GM12878 (cell line): ENCODE data around the gene CES3. TPM values are rescaled to one million over a fixed set of nuclear protein-coding genes. Genes with fewer than 3 reads are reported as not detected.

ENCODE experiments used
- ATAC-seq: fragments of 200-7000 bp; cut with Tn5 transposase; 3 replicates; pipeline ENCODE4 v1.9.1; 2020; ENCODE audit warnings: mild to moderate bottlenecking, moderate library complexity
- BruUV-seq: library from RNA; stranded (reverse); fragments of 400-500 nt; replicated peaks from 2 replicates; lab custom pipeline; 2021; lab: Mats Ljungman, UMichigan
- CTCF ChIA-PET: fragments of 300-600 bp; sonication (Branson Sonifier 250); formaldehyde crosslinking; extraction: SDS; loops from one replicate; lab custom pipeline; 2021; ENCODE audit warnings: inconsistent platforms; lab: Yijun Ruan, JAX
- POLR2A ChIA-PET: fragments of 350-600 bp; formaldehyde crosslinking; extraction: SDS; loops from one replicate; lab custom pipeline; 2021; ENCODE audit warnings: inconsistent platforms; lab: Charles Lee
- RAD21 ChIA-PET: fragments of 300-600 bp; sonication (Branson Sonifier 250); formaldehyde crosslinking; loops from one replicate; lab custom pipeline; 2023; ENCODE audit warnings: antibody characterized with exemption; ENCODE audit not compliant: unreplicated experiment; lab: Charles Lee
- SMC1A ChIA-PET: fragments of 300-600 bp; sonication (Branson Sonifier 250); formaldehyde crosslinking; loops from one replicate; lab custom pipeline; 2023; ENCODE audit not compliant: unreplicated experiment, uncharacterized antibody; lab: Charles Lee
- DNase-seq: peaks from one replicate; pipeline ENCODE4 v3.0.0-alpha.2; 2011; ENCODE audit warnings: low read depth, low spot score
- FAIRE-seq: peaks from 3 replicates; lab custom pipeline; 2011; peaks lifted over from hg19 to GRCh38; lab: Jason Lieb, UNC
- H2AFZ ChIP-seq: 2 replicates; pipeline ENCODE4 v1.6.0; 2011; ENCODE audit warnings: low read depth, low read length, control low read depth; ENCODE audit not compliant: control insufficient read depth
- H3K27ac ChIP-seq: 2 replicates; pipeline ENCODE4 v1.5.1; 2011; ENCODE audit warnings: control low read depth; ENCODE audit not compliant: control insufficient read depth, insufficient read depth
- H3K27me3 ChIP-seq, 2 experiments: replicated peaks in 1 of 2; 2 replicates each; pipeline versions ENCODE4 v1.6.0 to v1.6.1; 2011; ENCODE audit warnings: low read length in 1 of 2; ENCODE audit not compliant: control insufficient read depth in 2 of 2, insufficient read depth in 2 of 2
- H3K36me3 ChIP-seq, 2 experiments: 2 replicates each; pipeline ENCODE4 v1.5.1; 2011; ENCODE audit warnings: low read length in 1 of 2; ENCODE audit not compliant: control insufficient read depth in 2 of 2, insufficient read depth in 2 of 2
- H3K4me1 ChIP-seq: 2 replicates; pipeline ENCODE4 v1.6.1; 2011; ENCODE audit warnings: mild to moderate bottlenecking, low read length, moderate library complexity, mixed read lengths; ENCODE audit not compliant: control insufficient read depth, insufficient read depth
- H3K4me2 ChIP-seq: 2 replicates; pipeline ENCODE4 v1.6.0; 2011; ENCODE audit warnings: control low read depth; ENCODE audit not compliant: control insufficient read depth, insufficient read depth
- H3K4me3 ChIP-seq: fragments of 200-600 bp; sonication (generic); 2 replicates; pipeline ENCODE4 v1.5.1; 2016
- H3K79me2 ChIP-seq: 2 replicates; pipeline ENCODE4 v1.6.0; 2011; ENCODE audit warnings: low read length; ENCODE audit not compliant: control insufficient read depth, insufficient read depth
- H3K9ac ChIP-seq: 2 replicates; pipeline ENCODE4 v1.8.0; 2011; ENCODE audit warnings: low read length, control low read depth, mixed read lengths; ENCODE audit not compliant: control insufficient read depth, insufficient read depth
- H3K9me3 ChIP-seq: replicated peaks from 3 replicates; pipeline ENCODE4 v1.5.1; 2011; ENCODE audit warnings: mild to moderate bottlenecking, low read length; ENCODE audit not compliant: control insufficient read depth, insufficient read depth
- H4K20me1 ChIP-seq: 2 replicates; pipeline ENCODE4 v1.6.0; 2011; ENCODE audit not compliant: control insufficient read depth, insufficient read depth
- BRCA1 ChIP-seq: IDR thresholded peaks from 2 replicates; pipeline ENCODE4 v1.6.1; 2011; ENCODE audit warnings: low read depth, low read length, improper control_type of control experiment
- DPF2 ChIP-seq: fragments of 450-650 bp; IDR thresholded peaks from 2 replicates; pipeline ENCODE4 v1.6.1; 2017; ENCODE audit warnings: mild to moderate bottlenecking
- JUNB ChIP-seq: IDR thresholded peaks from 2 replicates; pipeline ENCODE4 v1.6.1; 2016; ENCODE audit warnings: antibody characterized with exemption, mild to moderate bottlenecking
- NR2C1 ChIP-seq: fragments of 450-650 bp; IDR thresholded peaks from 2 replicates; pipeline ENCODE4 v1.6.1; 2017; ENCODE audit warnings: antibody characterized with exemption, mild to moderate bottlenecking, moderate library complexity
- WGBS: methylation state at CpG from one replicate; pipeline ENCODE4 v1.1.6; 2016; ENCODE audit warnings: low lambda C conversion rate; ENCODE audit not compliant: insufficient replicate concordance, insufficient coverage; ENCODE audit errors: missing lambda C conversion rate; 5-methylcytosine and 5-hydroxymethylcytosine counted together
- in situ Hi-C: fragments of 300-500 bp; cut with MboI; formaldehyde crosslinking; loops from 9 replicates; pipeline ENCODE4 v1.14.3; 2018; ENCODE audit warnings: mixed read lengths
- intact Hi-C: fragments of 100-400 bp; cut with micrococcal nuclease; formaldehyde crosslinking; loops from one replicate; pipeline ENCODE4 v1.14.2; 2022; ENCODE audit not compliant: unreplicated experiment
- polyA plus RNA-seq, 11 experiments: library from polyadenylated mRNA; depleted of rRNA in 4 of 11; unstranded in 6 of 11; stranded (reverse) in 5 of 11; fragments of >200 nt; fragmentation: Nextera tagmentation in 4 of 11; fragmentation: Illumina TruSeq in 1 of 11; extraction: Ambion mirVana in 4 of 11; extraction: Trizol in 1 of 11; gene quantifications; 1 replicate in 1 of 11; 2 replicates in 10 of 11; pipeline versions ENCODE4 v1.2.1 to v1.2.3, GENCODE V29; 2011 to 2016; ENCODE audit warnings: inconsistent platforms in 2 of 11, missing spikeins in 2 of 11, low read depth in 1 of 11
- total RNA-seq, 4 experiments: library from RNA; depleted of rRNA in 3 of 4; stranded (reverse); fragments of >200 nt in 3 of 4; fragmentation: Illumina TruSeq in 1 of 4; extraction: Trizol in 1 of 4; gene quantifications; 2 replicates each; pipeline versions ENCODE4 v1.2.1 to v1.2.3, GENCODE V29; 2013 to 2021
- TF ChIP-seq, protein P1 (sequence below): fragments of 450-650 bp; formaldehyde crosslinking; IDR thresholded peaks from 2 replicates; pipeline ENCODE4 v1.5.0; 2022; ENCODE audit warnings: mild to moderate bottlenecking, missing genetic modification characterization

The CES3 gene
- total and polyA plus RNA-seq, 10 of the 15 experiments (the other 5 are each of a cell fraction or from before 2014, with no cell fraction given) = 0.09 to 3.1 (median 0.76) TPM

DNA sequence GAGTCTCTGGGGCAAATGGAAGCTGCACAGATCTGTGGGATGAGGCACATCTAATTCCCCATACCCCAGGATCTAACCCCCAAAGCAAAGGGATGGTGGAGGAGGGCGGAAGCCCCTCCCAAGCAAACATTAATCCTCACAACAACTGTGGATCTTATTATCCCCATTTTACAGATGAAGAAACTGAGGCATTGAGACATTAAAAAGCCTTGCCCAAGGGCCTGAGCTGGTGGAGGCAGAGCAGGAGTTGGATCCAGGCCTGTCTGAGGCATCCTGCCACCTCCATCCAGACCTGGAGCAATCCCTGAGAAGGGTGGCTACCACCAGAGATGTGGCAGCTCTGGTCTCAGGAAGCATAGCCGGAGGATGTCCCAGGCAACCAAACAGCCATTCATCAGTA, 50.2 kb downstream of the CES3 start:
- intact Hi-C loops = loop anchor here (5.0 to 10.0 kb wide), 2 partner anchors 34 to 56 kb away; no protein-coding TSS in a partner anchor
- H3K4me2 ChIP-seq = no peak overlapping the region
- no peaks in the 10 kb centered on the region for H3K79me2 ChIP-seq
- FAIRE-seq (no peak), DNase-seq (no peak), ATAC-seq (no peak)
- H3K27me3 ChIP-seq = peaks cover 0 to 2% of the 10 kb centered on the region in 2 experiments; a peak in 3 of 4 replicates
- WGBS = 50% methylated on average over 2 of the region's 2 CpGs
- no peak overlapping the region for H3K27ac ChIP-seq
- no peak overlapping the region for H3K9ac ChIP-seq
- ChIA-PET CTCF (interaction anchor here (1.3 to 12.3 kb wide), 4 partner anchors 85 to 145 kb away, joined by 3 to 205 read pairs (median 24); partner anchors contain the start of gene RRAD), RAD21 (interaction anchor here (0.5 kb wide), 1 partner anchor 197 kb away, joined by 3 read pairs; no protein-coding TSS in a partner anchor), SMC1A (interaction anchor here (1.3 to 1.4 kb wide), 2 partner anchors 21 to 27 kb away, joined by 3 to 4 read pairs; no protein-coding TSS in a partner anchor), POLR2A (no interaction called here)
- H3K9me3 ChIP-seq = no peaks in the 10 kb centered on the region
- in situ Hi-C loops = no loop called here
- H2AFZ ChIP-seq = no peak overlapping the region
- H3K4me1 ChIP-seq = peaks cover 13% of the 10 kb centered on the region; the same call in 1 of the 2 replicates
- no peaks in the 10 kb centered on the region for H4K20me1 ChIP-seq
- no peaks in the 10 kb centered on the region for H3K36me3 ChIP-seq
- no peak overlapping the region for H3K4me3 ChIP-seq
- BruUV-seq = no TSS peak
- TF ChIP-seq JUNB (no peak), BRCA1 (no peak), NR2C1 (no peak), DPF2 (no peak)
- TF ChIP-seq, protein P1, sequence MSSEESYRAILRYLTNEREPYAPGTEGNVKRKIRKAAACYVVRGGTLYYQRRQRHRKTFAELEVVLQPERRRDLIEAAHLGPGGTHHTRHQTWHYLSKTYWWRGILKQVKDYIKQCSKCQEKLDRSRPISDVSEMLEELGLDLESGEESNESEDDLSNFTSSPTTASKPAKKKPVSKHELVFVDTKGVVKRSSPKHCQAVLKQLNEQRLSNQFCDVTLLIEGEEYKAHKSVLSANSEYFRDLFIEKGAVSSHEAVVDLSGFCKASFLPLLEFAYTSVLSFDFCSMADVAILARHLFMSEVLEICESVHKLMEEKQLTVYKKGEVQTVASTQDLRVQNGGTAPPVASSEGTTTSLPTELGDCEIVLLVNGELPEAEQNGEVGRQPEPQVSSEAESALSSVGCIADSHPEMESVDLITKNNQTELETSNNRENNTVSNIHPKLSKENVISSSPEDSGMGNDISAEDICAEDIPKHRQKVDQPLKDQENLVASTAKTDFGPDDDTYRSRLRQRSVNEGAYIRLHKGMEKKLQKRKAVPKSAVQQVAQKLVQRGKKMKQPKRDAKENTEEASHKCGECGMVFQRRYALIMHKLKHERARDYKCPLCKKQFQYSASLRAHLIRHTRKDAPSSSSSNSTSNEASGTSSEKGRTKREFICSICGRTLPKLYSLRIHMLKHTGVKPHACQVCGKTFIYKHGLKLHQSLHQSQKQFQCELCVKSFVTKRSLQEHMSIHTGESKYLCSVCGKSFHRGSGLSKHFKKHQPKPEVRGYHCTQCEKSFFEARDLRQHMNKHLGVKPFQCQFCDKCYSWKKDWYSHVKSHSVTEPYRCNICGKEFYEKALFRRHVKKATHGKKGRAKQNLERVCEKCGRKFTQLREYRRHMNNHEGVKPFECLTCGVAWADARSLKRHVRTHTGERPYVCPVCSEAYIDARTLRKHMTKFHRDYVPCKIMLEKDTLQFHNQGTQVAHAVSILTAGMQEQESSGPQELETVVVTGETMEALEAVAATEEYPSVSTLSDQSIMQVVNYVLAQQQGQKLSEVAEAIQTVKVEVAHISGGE (CRISPR knock-in tag) = no peak
